GM23248 (cell line): Measurements from ENCODE around the gene BCL2A1. TPM values are rescaled to one million over a fixed set of nuclear protein-coding genes. Genes with fewer than 3 reads are reported as not detected.

ENCODE experiments used
- DNase-seq: peaks from one replicate; pipeline ENCODE4 v3.0.0-alpha.2; 2015
- H2AFZ ChIP-seq: fragments of 200-600 bp; sonication (generic); 2 replicates; pipeline ENCODE4 v1.6.1; 2016; ENCODE audit warnings: antibody characterized with exemption
- H3F3A ChIP-seq: fragments of 200-600 bp; sonication (generic); 2 replicates; pipeline ENCODE4 v1.6.1; 2016; ENCODE audit warnings: mild to moderate bottlenecking, antibody characterized with exemption, mixed run types; ENCODE audit not compliant: insufficient read depth
- H3K27ac ChIP-seq: fragments of 200-600 bp; sonication (generic); 2 replicates; pipeline ENCODE4 v1.5.1; 2016; ENCODE audit warnings: mild to moderate bottlenecking
- H3K27me3 ChIP-seq: fragments of 200-600 bp; sonication (generic); replicated peaks from 2 replicates; pipeline ENCODE4 v1.6.1; 2016; ENCODE audit warnings: mild to moderate bottlenecking; ENCODE audit not compliant: insufficient read depth
- H3K36me3 ChIP-seq: fragments of 200-600 bp; sonication (generic); 2 replicates; pipeline ENCODE4 v1.6.1; 2016; ENCODE audit warnings: low read depth, mild to moderate bottlenecking
- H3K4me1 ChIP-seq: fragments of 200-600 bp; sonication (generic); 2 replicates; pipeline ENCODE4 v1.6.1; 2016; ENCODE audit warnings: mild to moderate bottlenecking; ENCODE audit not compliant: insufficient read depth
- H3K4me2 ChIP-seq: fragments of 200-600 bp; sonication (generic); one replicate; pipeline ENCODE4 v1.6.1; 2016; ENCODE audit warnings: mild to moderate bottlenecking; ENCODE audit not compliant: unreplicated experiment
- H3K4me3 ChIP-seq: fragments of 200-600 bp; sonication (generic); 2 replicates; pipeline ENCODE4 v1.5.1; 2016; ENCODE audit warnings: mild to moderate bottlenecking
- H3K79me2 ChIP-seq: fragments of 200-600 bp; sonication (generic); 2 replicates; pipeline ENCODE4 v1.6.1; 2016; ENCODE audit warnings: mild to moderate bottlenecking; ENCODE audit not compliant: insufficient read depth
- H3K9ac ChIP-seq: fragments of 200-600 bp; sonication (generic); 2 replicates; pipeline ENCODE4 v1.6.1; 2016; ENCODE audit warnings: mild to moderate bottlenecking
- H3K9me2 ChIP-seq: fragments of 200-600 bp; sonication (generic); 2 replicates; pipeline ENCODE4 v1.6.1; 2016; ENCODE audit warnings: mixed run types, mild to moderate bottlenecking, moderate library complexity; ENCODE audit not compliant: insufficient read depth
- H3K9me3 ChIP-seq: fragments of 200-600 bp; sonication (generic); one replicate; pipeline ENCODE4 v1.6.1; 2017; ENCODE audit warnings: low read depth
- H4K20me1 ChIP-seq: fragments of 200-600 bp; sonication (generic); 2 replicates; pipeline ENCODE4 v1.6.0; 2016; ENCODE audit not compliant: insufficient read depth
- EZH2 ChIP-seq: fragments of 200-600 bp; sonication (generic); IDR thresholded peaks from 2 replicates; pipeline ENCODE4 v1.6.1; 2018; ENCODE audit warnings: antibody characterized with exemption, mild to moderate bottlenecking; ENCODE audit not compliant: insufficient read depth, poor library complexity, severe bottlenecking
- EZH2phosphoT487 ChIP-seq: fragments of 200-600 bp; sonication (generic); IDR thresholded peaks from 2 replicates; pipeline ENCODE4 v1.6.1; 2018; ENCODE audit warnings: antibody characterized with exemption, moderate library complexity, mild to moderate bottlenecking, low read depth; ENCODE audit not compliant: insufficient read depth
- WGBS, 2 experiments: methylation state at CpG; one replicate each; pipeline ENCODE4 v1.1.6; 2015 to 2017; ENCODE audit warnings: low lambda C conversion rate in 2 of 2, low coverage in 1 of 2; ENCODE audit errors: missing lambda C conversion rate in 2 of 2; 5-methylcytosine and 5-hydroxymethylcytosine counted together
- in situ Hi-C: fragments of 300-500 bp; cut with MboI; formaldehyde crosslinking; loops from 2 replicates; pipeline ENCODE4 v1.15.0; 2020
- polyA plus RNA-seq: library from polyadenylated mRNA; unstranded; fragments of >200 nt; fragmentation: Nextera tagmentation; extraction: Ambion mirVana; gene quantifications from 2 replicates; pipeline ENCODE4 v1.2.1, GENCODE V29; 2016
- total RNA-seq: library from RNA; depleted of rRNA; stranded (reverse); fragments of >200 nt; shearing (Covaris generic); gene quantifications from 2 replicates; pipeline ENCODE4 v1.2.3, GENCODE V29; 2014

Gene BCL2A1
- total and polyA plus RNA-seq, 2 experiments from 2014 or later, result 1.0 TPM; not detected in 1

- DNase-seq, result no peak
- H2AFZ ChIP-seq, result peak overlapping the region; percentile 84
- peak overlapping the region; percentile 82 for H3K4me3 ChIP-seq
- no peaks in the 10 kb centered on the region for H3F3A ChIP-seq
- no peak for TF ChIP-seq EZH2
- TF ChIP-seq EZH2phosphoT487, result no peak
- in situ Hi-C loops, result no loop called here
- H3K79me2 ChIP-seq, result peaks cover 49% of the 10 kb centered on the region
- H3K9me3 ChIP-seq, result no peaks in the 10 kb centered on the region
- H3K27ac ChIP-seq, result peak overlapping the region; percentile 69
- peak overlapping the region; percentile 84 for H3K9ac ChIP-seq
- H3K4me2 ChIP-seq, result peak overlapping the region; percentile 68
- H4K20me1 ChIP-seq, result no peaks in the 10 kb centered on the region
- no peaks in the 10 kb centered on the region for H3K27me3 ChIP-seq
- H3K9me2 ChIP-seq, result no peaks in the 10 kb centered on the region
- peaks cover 6% of the 10 kb centered on the region; the same call in 1 of the 2 replicates for H3K36me3 ChIP-seq
- no peaks in the 10 kb centered on the region for H3K4me1 ChIP-seq
- WGBS, 2 experiments, result 88% methylated on average over 24 of the region's 24 CpGs
Observed at GRCh38 chr15:79924379-79924778, 46.6 kb downstream of the BCL2A1 start.

- WGBS, 2 experiments, result 3% methylated on average over 50 to 55 of the region's 68 CpGs
- Histone ChIP-seq H3K4me2 (peak overlapping the region; percentile 89), H3K27me3 (no peaks in the 10 kb centered on the region), H3K27ac (peak overlapping the region; percentile 69), H3K4me3 (peak overlapping the region; percentile 82), H3K36me3 (peaks cover 9% of the 10 kb centered on the region; the same call in 1 of the 2 replicates), H3F3A (no peaks in the 10 kb centered on the region), H3K9me3 (no peaks in the 10 kb centered on the region), H2AFZ (peak overlapping the region; percentile 84), H3K9me2 (no peaks in the 10 kb centered on the region), H3K9ac (peak overlapping the region; percentile 84), H3K4me1 (no peaks in the 10 kb centered on the region), H4K20me1 (no peaks in the 10 kb centered on the region), H3K79me2 (peaks cover 54% of the 10 kb centered on the region)
- TF ChIP-seq EZH2, result no peak
- no peak for TF ChIP-seq EZH2phosphoT487
- peak; percentile 96 for DNase-seq
- in situ Hi-C loops, result no loop called here
Observed at GRCh38 chr15:79923515-79924169, 47.4 kb downstream of the BCL2A1 start.

GRCh38 chr15:79923079-79923514 is 47.9 kb downstream of the BCL2A1 start:
- in situ Hi-C loops, result no loop called here
- Histone ChIP-seq H3K4me2 (peak overlapping the region; percentile 89), H3K9me3 (no peaks in the 10 kb centered on the region), H3K9ac (peak overlapping the region; percentile 84), H3K9me2 (no peaks in the 10 kb centered on the region), H3K4me3 (peak overlapping the region; percentile 82), H4K20me1 (no peaks in the 10 kb centered on the region), H3K27me3 (no peaks in the 10 kb centered on the region), H3K79me2 (peaks cover 57% of the 10 kb centered on the region), H3F3A (no peaks in the 10 kb centered on the region), H3K4me1 (no peaks in the 10 kb centered on the region), H3K27ac (peak overlapping the region; percentile 69), H2AFZ (peak overlapping the region; percentile 84), H3K36me3 (peaks cover 9% of the 10 kb centered on the region; the same call in 1 of the 2 replicates)
- DNase-seq, result peak; percentile 77
- TF ChIP-seq EZH2 (no peak), EZH2phosphoT487 (no peak)
- whole genome bisulfite sequencing, 2 experiments, result 1 to 2% methylated on average over 34 to 50 of the region's 51 CpGs

GRCh38 chr15:79922512-79923078 is 48.4 kb downstream of the BCL2A1 start:
- Histone ChIP-seq H3K4me2 (peak overlapping the region; percentile 89), H3K9me3 (no peaks in the 10 kb centered on the region), H3K27ac (peak overlapping the region; percentile 69), H3F3A (no peaks in the 10 kb centered on the region), H3K9me2 (no peaks in the 10 kb centered on the region), H3K36me3 (peaks cover 9% of the 10 kb centered on the region), H4K20me1 (no peaks in the 10 kb centered on the region), H3K79me2 (peaks cover 57% of the 10 kb centered on the region), H3K27me3 (no peaks in the 10 kb centered on the region), H3K9ac (peak overlapping the region; percentile 84), H2AFZ (peak overlapping the region; percentile 84), H3K4me3 (peak overlapping the region; percentile 82), H3K4me1 (no peaks in the 10 kb centered on the region)
- TF ChIP-seq EZH2phosphoT487 (no peak), EZH2 (no peak)
- WGBS, 2 experiments, result 10 to 11% methylated on average over 11 to 17 of the region's 17 CpGs
- DNase-seq, result no peak
- in situ Hi-C loops, result no loop called here
